PC-3 (cell line): Measurements from ENCODE around the gene TRIM44. TPM values are rescaled to one million over a fixed set of nuclear protein-coding genes. Genes with fewer than 3 reads are reported as not detected.

Source experiments
- ATAC-seq: fragments of 200-7000 bp; cut with Tn5 transposase; 2 replicates; pipeline ENCODE4 v1.9.1; 2020; ENCODE audit warnings: mild to moderate bottlenecking, moderate library complexity
- BruUV-seq: library from RNA; stranded (reverse); fragments of 400-500 nt; replicated peaks from 2 replicates; lab custom pipeline; 2021; lab: Mats Ljungman, UMichigan
- CTCF ChIA-PET: fragments of 300-600 bp; sonication (Branson Sonifier 250); formaldehyde crosslinking; loops from one replicate; lab custom pipeline; 2022; ENCODE audit warnings: antibody characterized with exemption; lab: Charles Lee
- POLR2A ChIA-PET: fragments of 300-600 bp; sonication (Branson Sonifier 250); formaldehyde crosslinking; loops from one replicate; lab custom pipeline; 2022; ENCODE audit warnings: antibody characterized with exemption; ENCODE audit not compliant: unreplicated experiment; lab: Charles Lee
- DNase-seq: peaks from one replicate; pipeline ENCODE4 v3.0.0-alpha.2; 2015
- H2AFZ ChIP-seq: fragments of 300-600 bp; sonication (generic); 2 replicates; pipeline ENCODE4 v1.6.0; 2016; ENCODE audit warnings: antibody characterized with exemption, low read length
- H3F3A ChIP-seq: fragments of 300-600 bp; sonication (generic); one replicate; pipeline ENCODE4 v1.6.0; 2017; ENCODE audit warnings: antibody characterized with exemption, low read length, control low read depth, mild to moderate bottlenecking; ENCODE audit not compliant: unreplicated experiment
- H3K27ac ChIP-seq: fragments of 300-600 bp; sonication (generic); 2 replicates; pipeline ENCODE4 v1.5.1; 2016; ENCODE audit warnings: mild to moderate bottlenecking, low read length
- H3K27me3 ChIP-seq: fragments of 300-600 bp; sonication (generic); 2 replicates; pipeline ENCODE4 v1.6.1; 2016; ENCODE audit warnings: low read length, mixed read lengths
- H3K36me3 ChIP-seq: fragments of 300-600 bp; sonication (generic); 2 replicates; pipeline ENCODE4 v1.6.1; 2016; ENCODE audit warnings: low read depth, mixed run types, low read length, mixed read lengths
- H3K4me1 ChIP-seq: fragments of 300-600 bp; sonication (generic); 2 replicates; pipeline ENCODE4 v1.5.1; 2016; ENCODE audit warnings: low read length; ENCODE audit not compliant: insufficient read depth
- H3K4me2 ChIP-seq: fragments of 300-600 bp; sonication (generic); 2 replicates; pipeline ENCODE4 v1.6.0; 2016; ENCODE audit warnings: low read length
- H3K4me3 ChIP-seq: fragments of 300-600 bp; sonication (generic); 2 replicates; pipeline ENCODE4 v1.5.1; 2016; ENCODE audit warnings: mild to moderate bottlenecking, low read length, mixed read lengths
- H3K79me2 ChIP-seq: fragments of 300-600 bp; sonication (generic); 2 replicates; pipeline ENCODE4 v1.6.1; 2017; ENCODE audit warnings: low read length, mixed read lengths
- H3K9ac ChIP-seq: fragments of 300-600 bp; sonication (generic); 2 replicates; pipeline ENCODE4 v1.6.0; 2016; ENCODE audit warnings: mild to moderate bottlenecking, low read length
- H3K9me2 ChIP-seq: fragments of 300-600 bp; sonication (generic); replicated peaks from 2 replicates; pipeline ENCODE4 v1.6.1; 2016; ENCODE audit warnings: mixed run types, low read length, mixed read lengths
- H3K9me3 ChIP-seq: fragments of 300-600 bp; sonication (generic); 2 replicates; pipeline ENCODE4 v1.6.1; 2016; ENCODE audit warnings: low read length, mixed read lengths
- H4K20me1 ChIP-seq: fragments of 300-600 bp; sonication (generic); 2 replicates; pipeline ENCODE4 v1.6.1; 2016; ENCODE audit warnings: low read length, mixed read lengths
- CTCF ChIP-seq: fragments of 300-600 bp; sonication (generic); conservative IDR thresholded peaks from 2 replicates; pipeline ENCODE4 v1.5.1; 2017; ENCODE audit warnings: antibody characterized with exemption, low read depth, mild to moderate bottlenecking, low read length
- EZH2 ChIP-seq: fragments of 300-600 bp; sonication (generic); IDR thresholded peaks from one replicate; pipeline ENCODE4 v1.6.1; 2017; ENCODE audit warnings: antibody characterized with exemption, mild to moderate bottlenecking, low read length; ENCODE audit not compliant: unreplicated experiment
- EZH2phosphoT487 ChIP-seq: fragments of 300-600 bp; sonication (generic); IDR thresholded peaks from 2 replicates; pipeline ENCODE4 v1.6.1; 2018; ENCODE audit warnings: mild to moderate bottlenecking, antibody characterized with exemption, low read length, borderline replicate concordance
- intact Hi-C: fragments of 100-400 bp; cut with micrococcal nuclease; formaldehyde crosslinking; loops from 2 replicates; pipeline ENCODE4 v1.9.0; 2023
- total RNA-seq: library from RNA; depleted of rRNA; stranded (reverse); fragments of >200 nt; gene quantifications from 2 replicates; pipeline ENCODE4 v1.2.3, GENCODE V29; 2014

Gene TRIM44
- total RNA-seq, 1 experiment from 2014 or later = 14.0 TPM

GRCh38 chr11:35844579-35844978, 182.0 kb downstream of the TRIM44 start:
- Histone ChIP-seq H3F3A (no peaks in the 10 kb centered on the region), H3K27me3 (no peaks in the 10 kb centered on the region), H3K4me1 (no peaks in the 10 kb centered on the region), H3K9ac (no peak overlapping the region), H3K4me3 (no peak overlapping the region), H3K9me3 (no peaks in the 10 kb centered on the region), H3K36me3 (no peaks in the 10 kb centered on the region), H2AFZ (no peak overlapping the region), H3K27ac (no peak overlapping the region), H3K4me2 (no peak overlapping the region), H3K9me2 (no peaks in the 10 kb centered on the region), H4K20me1 (no peaks in the 10 kb centered on the region), H3K79me2 (no peaks in the 10 kb centered on the region)
- ATAC-seq = no peak
- no peak for DNase-seq
- intact Hi-C loops = no loop called here
- ChIA-PET CTCF (no interaction called here), POLR2A (no interaction called here)
- BruUV-seq = no TSS peak
- no peak for TF ChIP-seq EZH2phosphoT487
- no peak for TF ChIP-seq CTCF
- TF ChIP-seq EZH2 = no peak

- POLR2A ChIA-PET = no interaction called here
- Histone ChIP-seq H3K27me3 (no peaks in the 10 kb centered on the region), H3K9me2 (no peaks in the 10 kb centered on the region), H3K4me2 (no peak overlapping the region), H3K36me3 (no peaks in the 10 kb centered on the region), H3F3A (no peaks in the 10 kb centered on the region), H3K27ac (no peak overlapping the region), H3K9me3 (no peaks in the 10 kb centered on the region), H3K4me3 (no peak overlapping the region), H3K4me1 (no peaks in the 10 kb centered on the region), H4K20me1 (no peaks in the 10 kb centered on the region), H3K9ac (no peak overlapping the region), H3K79me2 (no peaks in the 10 kb centered on the region), H2AFZ (no peak overlapping the region)
- BruUV-seq = no TSS peak
- intact Hi-C loops = no loop called here
- TF ChIP-seq EZH2phosphoT487 (no peak), CTCF (no peak), EZH2 (no peak)
- ATAC-seq (peak; percentile 81), DNase-seq (peak; percentile 47)
- CTCF ChIA-PET = interaction anchor here (0.6 kb wide), 1 partner anchor 227 kb away, joined by 3 read pairs; no protein-coding TSS in a partner anchor
These were observed 183.3 kb downstream of the TRIM44 start for GRCh38 chr11:35845860-35846259.

- intact Hi-C loops = no loop called here
- Histone ChIP-seq H4K20me1 (no peaks in the 10 kb centered on the region), H3K79me2 (no peaks in the 10 kb centered on the region), H2AFZ (no peak overlapping the region), H3K27ac (no peak overlapping the region), H3K27me3 (no peaks in the 10 kb centered on the region), H3K9ac (no peak overlapping the region), H3K4me1 (no peaks in the 10 kb centered on the region), H3K4me2 (no peak overlapping the region), H3F3A (no peaks in the 10 kb centered on the region), H3K9me2 (no peaks in the 10 kb centered on the region), H3K4me3 (no peak overlapping the region), H3K36me3 (no peaks in the 10 kb centered on the region), H3K9me3 (no peaks in the 10 kb centered on the region)
- TF ChIP-seq CTCF = no peak
- TF ChIP-seq EZH2phosphoT487 = no peak
- no peak for TF ChIP-seq EZH2
- POLR2A ChIA-PET = no interaction called here
- ATAC-seq (no peak), DNase-seq (no peak)
- no TSS peak for BruUV-seq
- CTCF ChIA-PET = no interaction called here
These were observed 184.3 kb downstream of the TRIM44 start for GRCh38 chr11:35846874-35847273.
